RPMI7951 (cell line): ENCODE measurements around the gene AHDC1. TPM values are rescaled to one million over a fixed set of nuclear protein-coding genes. Genes with fewer than 3 reads are reported as not detected.
"Not testable (repeated sequence)": the region's sequence is repeated elsewhere in the genome, so short reads cannot be mapped to it uniquely, and the experiment has no call there.

Experiments used
- DNase-seq: peaks from one replicate; pipeline ENCODE4 v3.0.0-alpha.2; 2012; ENCODE audit warnings: low read depth
- total RNA-seq: library from RNA; depleted of rRNA; stranded (reverse); fragments of >200 nt; shearing (Covaris generic); gene quantifications from 2 replicates; pipeline ENCODE4 v1.2.3, GENCODE V29; 2014

The AHDC1 gene
- total RNA-seq, 1 experiment from 2014 or later, result 7.1 TPM

DNA sequence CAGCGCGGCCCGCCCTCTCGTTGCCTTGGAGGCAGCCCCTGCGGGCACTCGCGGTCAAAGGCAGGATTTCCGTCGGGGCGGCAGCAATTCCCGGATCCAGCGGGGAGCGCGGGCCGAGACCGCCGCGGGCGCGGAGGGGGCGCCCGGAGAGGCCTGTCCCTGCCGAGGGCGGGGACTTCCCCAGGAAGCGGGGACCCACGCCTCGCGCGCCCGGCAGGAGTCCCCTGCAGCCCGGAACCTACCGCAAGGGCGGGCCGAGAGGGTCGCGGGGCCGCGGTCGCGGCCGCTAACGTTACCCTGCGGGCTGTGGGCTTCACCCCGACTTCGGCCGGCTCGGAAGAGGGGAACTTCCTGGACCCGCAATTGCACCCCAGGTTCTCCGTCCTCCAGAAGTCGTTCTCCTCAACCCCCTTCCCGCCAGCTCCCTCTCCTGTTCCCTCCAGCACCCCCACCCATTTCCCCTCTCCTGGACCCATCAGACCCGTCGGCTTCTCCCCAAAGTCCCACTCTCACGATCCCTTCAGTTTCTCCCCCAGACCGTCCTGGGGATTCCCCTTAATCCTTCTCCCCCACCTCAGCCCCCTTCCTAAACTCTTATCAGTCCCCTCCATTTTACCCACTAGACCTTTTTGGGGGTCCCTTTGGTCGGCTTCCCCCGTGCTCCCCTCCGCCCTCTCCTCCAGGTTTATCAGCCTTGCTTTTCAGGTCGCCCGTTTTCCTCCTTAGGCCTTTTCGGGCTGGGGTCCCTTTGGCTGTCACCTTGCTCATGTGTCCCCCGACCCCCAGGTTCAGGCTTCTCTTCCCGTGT, 30.4 kb upstream of the AHDC1 start:
- peak; percentile 28 for DNase-seq

DNA sequence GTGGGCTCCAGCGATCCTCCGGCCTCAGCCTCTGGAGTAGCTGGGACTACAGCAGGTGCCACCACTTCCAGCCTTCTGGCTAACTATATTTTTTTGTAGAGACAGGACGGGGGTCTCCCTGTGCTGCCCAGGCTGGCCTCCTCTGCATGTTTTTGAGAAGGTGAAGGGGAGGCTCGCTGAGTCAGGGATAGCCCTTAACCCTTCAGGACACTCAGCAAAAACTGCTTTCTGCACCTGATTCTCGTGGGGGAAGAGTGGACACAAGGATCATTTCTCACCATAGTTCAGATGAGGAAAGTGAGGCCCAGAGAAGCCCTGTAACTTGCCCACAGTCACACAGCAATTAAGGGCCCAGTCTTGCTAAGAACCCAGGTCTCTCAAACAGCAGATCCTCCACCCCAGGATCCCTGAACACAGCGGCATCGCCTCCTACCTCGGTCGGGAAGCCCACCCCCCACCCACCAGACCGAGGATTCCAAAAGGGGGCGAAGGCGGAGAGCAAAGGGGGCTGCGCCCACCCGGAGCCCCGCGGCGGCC, 29.8 kb upstream of the AHDC1 start:
- DNase-seq, result no peak

GRCh38 chr1:27633298-27633610, 29.3 kb upstream of the AHDC1 start:
- no peak for DNase-seq

- DNase-seq, result no peak
These were observed 28.7 kb upstream of the AHDC1 start for GRCh38 chr1:27632387-27633297.

DNA sequence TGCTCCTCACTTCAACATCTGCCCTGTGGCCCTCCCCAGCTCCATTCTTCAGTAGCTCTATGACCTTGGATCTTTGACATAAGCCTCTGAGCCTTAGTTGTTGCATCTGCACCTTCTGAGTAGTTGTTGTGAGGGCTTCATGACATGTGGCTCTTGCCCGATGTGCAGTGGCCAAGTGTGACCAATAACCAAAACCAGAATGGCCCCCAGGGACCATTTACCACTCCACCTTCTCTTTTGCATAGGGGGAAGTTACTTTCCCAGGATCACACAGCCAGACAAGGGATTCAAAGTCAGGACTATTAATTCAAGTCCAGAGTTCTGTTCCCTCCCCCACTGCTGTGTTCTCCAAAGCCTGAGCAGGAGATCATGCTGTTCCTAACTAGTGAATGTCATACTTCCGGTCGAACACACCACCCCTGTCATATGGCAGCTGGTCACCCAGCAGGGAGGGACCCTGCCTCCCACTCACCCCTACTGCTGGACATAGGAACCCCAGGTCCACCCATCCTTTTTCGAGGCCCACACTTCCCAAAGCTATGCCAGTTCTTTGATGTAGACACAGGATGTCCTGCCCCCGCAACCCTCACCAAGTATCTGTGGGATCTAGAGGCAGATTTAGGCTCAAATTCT, 27.0 kb upstream of the AHDC1 start:
- DNase-seq, result no peak

DNA sequence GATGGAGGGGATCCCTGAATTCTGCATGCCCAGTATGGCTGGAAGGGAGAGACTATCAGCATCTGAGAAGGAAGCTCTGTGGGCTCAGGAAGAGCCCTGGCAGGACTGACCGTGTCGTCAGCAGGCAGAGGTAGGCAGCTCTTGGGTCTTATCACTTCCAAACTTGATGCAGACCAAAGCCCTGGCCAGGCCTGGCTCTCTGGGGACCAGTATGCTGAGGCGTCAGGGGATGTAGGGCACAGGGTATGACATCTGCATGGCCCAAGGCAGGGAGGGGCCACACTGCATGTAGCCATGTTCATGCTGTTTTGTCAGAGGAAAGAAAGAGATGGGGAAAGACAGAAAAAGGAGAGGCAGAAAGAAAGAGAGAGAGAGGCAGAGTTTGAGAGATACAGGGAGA, 24.8 kb upstream of the AHDC1 start:
- no peak for DNase-seq

- not testable (repeated sequence) for DNase-seq
These were observed 23.8 kb upstream of the AHDC1 start for GRCh38 chr1:27627733-27628132.

DNA sequence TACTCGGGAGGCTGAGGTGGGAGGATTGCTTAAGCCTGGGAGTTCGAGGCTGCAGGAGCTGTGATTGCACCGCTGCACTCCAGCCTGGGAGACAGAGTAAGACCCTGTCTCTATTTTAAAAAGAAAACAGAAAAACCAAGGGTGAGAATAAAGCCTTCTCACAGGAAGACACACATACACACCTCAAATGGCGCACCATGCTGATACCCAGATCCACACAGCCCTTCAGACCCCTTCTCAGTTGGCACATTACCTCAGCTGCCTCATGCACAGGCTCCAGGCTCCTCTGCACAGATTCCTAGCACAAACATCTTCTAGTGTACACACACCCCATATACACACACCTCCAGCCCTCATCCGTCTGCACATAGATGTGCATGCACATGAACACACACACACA, 23.1 kb upstream of the AHDC1 start:
- DNase-seq, result no peak

- DNase-seq, result no peak
These were observed 22.3 kb upstream of the AHDC1 start for GRCh38 chr1:27626031-27626935.

GRCh38 chr1:27624467-27625178, 20.7 kb upstream of the AHDC1 start:
- DNase-seq, result no peak

GRCh38 chr1:27623327-27624212, 19.6 kb upstream of the AHDC1 start:
- DNase-seq, result no peak

DNA sequence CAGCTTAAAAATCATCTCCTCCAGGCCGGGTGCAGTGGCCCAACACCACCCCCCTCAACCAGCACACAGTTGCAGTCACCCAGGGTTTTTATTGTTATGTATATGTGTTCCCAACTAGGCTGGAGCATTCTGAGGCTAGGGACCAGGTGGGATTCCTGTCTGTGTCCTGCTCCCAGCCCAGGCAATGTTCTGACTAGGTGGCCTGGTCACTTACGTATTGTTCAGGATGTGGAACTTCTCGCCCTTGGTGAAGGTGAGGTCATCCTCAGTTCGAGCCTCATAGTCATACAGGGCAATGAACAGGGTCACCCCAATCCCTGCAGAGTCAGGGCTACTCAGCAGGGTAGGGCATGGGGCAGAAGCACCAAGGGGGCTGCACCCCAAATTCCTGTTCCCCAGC, 18.9 kb upstream of the AHDC1 start:
- DNase-seq, result no peak

GRCh38 chr1:27621051-27621920, 17.3 kb upstream of the AHDC1 start:
- peak; percentile 58 for DNase-seq

DNA sequence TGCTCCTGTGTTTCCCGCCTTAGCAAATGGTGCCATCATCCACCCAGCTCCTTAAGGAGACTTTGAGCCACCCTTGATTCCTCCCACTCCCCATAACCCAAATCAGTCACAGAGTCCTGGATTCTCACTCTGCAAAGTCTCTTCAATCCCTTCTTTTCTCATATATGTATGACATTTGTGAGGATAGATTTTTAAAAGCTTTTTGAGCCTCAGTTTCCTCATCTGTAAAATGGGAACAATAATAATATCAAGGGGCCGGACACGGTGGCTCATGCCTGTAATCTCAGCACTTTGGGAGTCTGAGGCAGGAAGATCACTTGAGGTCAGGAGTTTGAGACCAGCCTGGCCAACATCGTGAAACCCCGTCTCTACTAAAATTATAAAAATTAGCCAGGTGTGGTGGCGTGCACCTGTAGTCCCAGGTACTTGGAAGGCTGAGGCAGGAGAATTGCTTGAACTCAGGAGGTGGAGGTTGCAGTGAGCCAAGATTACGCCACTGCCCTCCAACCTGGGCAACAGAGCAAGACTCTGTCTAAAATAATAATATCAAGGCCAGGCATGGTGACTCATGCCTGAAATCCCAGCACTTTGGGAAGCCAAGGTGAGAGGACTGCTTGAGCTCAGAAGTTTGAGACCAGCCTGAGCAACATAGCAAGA, 16.0 kb upstream of the AHDC1 start:
- not testable (repeated sequence) for DNase-seq

GRCh38 chr1:27618341-27619082, 14.6 kb upstream of the AHDC1 start:
- no peak for DNase-seq

- DNase-seq, result no peak
These were observed 13.5 kb upstream of the AHDC1 start for GRCh38 chr1:27617420-27617819.

- no peak for DNase-seq
These were observed 12.5 kb upstream of the AHDC1 start for GRCh38 chr1:27616441-27616840.
